Ishikawa (cell line): ENCODE measurements around the gene TXNDC5.

Experiments
- CEBPB ChIP-seq: IDR thresholded peaks from 2 replicates; pipeline ENCODE4 v1.6.1; 2012
- CREB1 ChIP-seq: IDR thresholded peaks from 2 replicates; pipeline ENCODE4 v1.6.1; 2012; ENCODE audit warnings: low read depth
- EGR1 ChIP-seq: IDR thresholded peaks from 2 replicates; pipeline ENCODE4 v1.6.1; 2012
- EP300 ChIP-seq: IDR thresholded peaks from 2 replicates; pipeline ENCODE4 v1.6.1; 2012; ENCODE audit warnings: borderline replicate concordance
- FOXM1 ChIP-seq: IDR thresholded peaks from 2 replicates; pipeline ENCODE4 v1.6.1; 2012; ENCODE audit warnings: low read depth, borderline replicate concordance
- MAX ChIP-seq: IDR thresholded peaks from 2 replicates; pipeline ENCODE4 v1.6.1; 2012
- NFIC ChIP-seq: IDR thresholded peaks from 2 replicates; pipeline ENCODE4 v1.6.1; 2012
- RAD21 ChIP-seq: IDR thresholded peaks from 2 replicates; pipeline ENCODE4 v1.6.1; 2012; ENCODE audit warnings: low read depth
- REST ChIP-seq: IDR thresholded peaks from 2 replicates; pipeline ENCODE4 v1.6.1; 2012; ENCODE audit warnings: low read depth, mild to moderate bottlenecking
- TAF1 ChIP-seq: IDR thresholded peaks from 2 replicates; pipeline ENCODE4 v1.6.1; 2012; ENCODE audit warnings: low read depth, mild to moderate bottlenecking
- TCF12 ChIP-seq: IDR thresholded peaks from 2 replicates; pipeline ENCODE4 v1.6.1; 2012; ENCODE audit warnings: low read depth
- TEAD4 ChIP-seq: IDR thresholded peaks from 2 replicates; pipeline ENCODE4 v1.6.1; 2012
- USF1 ChIP-seq: IDR thresholded peaks from 2 replicates; pipeline ENCODE4 v1.6.1; 2012
- YY1 ChIP-seq: IDR thresholded peaks from 2 replicates; pipeline ENCODE4 v1.6.1; 2012; ENCODE audit warnings: low read depth
- ZBTB7A ChIP-seq: IDR thresholded peaks from 2 replicates; pipeline ENCODE4 v1.6.1; 2012; ENCODE audit warnings: low read depth

The TXNDC5 gene

GRCh38 chr6:7911345-7911725 is 747 bp upstream of the TXNDC5 start:
- TF ChIP-seq REST (no peak), EGR1 (no peak), MAX (no peak), ZBTB7A (no peak), RAD21 (no peak), YY1 (no peak), FOXM1 (no peak), TAF1 (no peak), EP300 (no peak), CEBPB (no peak), TCF12 (no peak), NFIC (no peak), USF1 (no peak), TEAD4 (no peak), CREB1 (no peak)

GRCh38 chr6:7910298-7910653 is 312 bp downstream of the TXNDC5 start:
- TF ChIP-seq ZBTB7A (no peak), TCF12 (no peak), USF1 (no peak), NFIC (no peak), FOXM1 (no peak), MAX (no peak), TAF1 (no peak), EP300 (no peak), YY1 (no peak), EGR1 (no peak), TEAD4 (no peak), REST (no peak), CEBPB (no peak), RAD21 (no peak), CREB1 (no peak)

- no peak for TF ChIP-seq TEAD4
- peak; percentile 33; the same call in 1 of the 2 replicates for TF ChIP-seq ZBTB7A
- peak; percentile 97 for TF ChIP-seq MAX
- TF ChIP-seq USF1 = peak; percentile 62
- peak; percentile 37; the same call in 1 of the 2 replicates for TF ChIP-seq TAF1
- TF ChIP-seq EGR1 = no peak; the same call in 1 of the 2 replicates
- TF ChIP-seq EP300 = no peak
- TF ChIP-seq YY1 = peak; percentile 27; the same call in 1 of the 2 replicates
These were observed 988 bp downstream of the TXNDC5 start for GRCh38 chr6:7909323-7910276.

GRCh38 chr6:7907159-7907558 is 3.4 kb downstream of the TXNDC5 start:
- TF ChIP-seq TEAD4 (no peak), MAX (no peak), REST (no peak), ZBTB7A (no peak), CEBPB (no peak), EGR1 (no peak), FOXM1 (no peak), TAF1 (no peak), YY1 (no peak)
